CD14-positive monocyte (primary cell): Measurements from ENCODE around the gene THAP12. TPM values are rescaled to one million over a fixed set of nuclear protein-coding genes. Genes with fewer than 3 reads are reported as not detected.
"Not testable (repeated sequence)": the region's sequence is repeated elsewhere in the genome, so short reads cannot be mapped to it uniquely, and the experiment has no call there.

Experiments
- DNase-seq, 3 donors: peaks; one replicate each; pipeline ENCODE4 v3.0.0-alpha.2; 2011 to 2022
- H2AFZ ChIP-seq: 2 replicates; pipeline ENCODE4 v1.6.0; 2012; ENCODE audit warnings: mild to moderate bottlenecking, low read depth, low read length, inconsistent platforms; ENCODE audit not compliant: insufficient read depth, poor library complexity, severe bottlenecking
- H3K27ac ChIP-seq, 2 donors: 1 replicate in 1 of 2; 2 replicates in 1 of 2; pipeline ENCODE4 v1.5.1; 2012 to 2013; ENCODE audit warnings: low read length in 2 of 2, control low read depth in 1 of 2, inconsistent platforms in 1 of 2, low read depth in 1 of 2, mild to moderate bottlenecking in 1 of 2
- H3K27me3 ChIP-seq, 2 donors: one replicate each; pipeline versions ENCODE4 v1.6.0 to v1.6.1; 2011 to 2013; ENCODE audit warnings: low read length in 2 of 2; ENCODE audit not compliant: control insufficient read depth in 2 of 2, insufficient read depth in 2 of 2
- H3K36me3 ChIP-seq, 2 donors: replicated peaks in 1 of 2; 1 replicate in 1 of 2; 2 replicates in 1 of 2; pipeline versions ENCODE4 v1.5.1 to v1.6.1; 2012 to 2013; ENCODE audit warnings: low read length in 2 of 2, control low read depth in 1 of 2, inconsistent platforms in 1 of 2, mild to moderate bottlenecking in 1 of 2; ENCODE audit not compliant: insufficient read depth in 2 of 2, control insufficient read depth in 1 of 2
- H3K4me1 ChIP-seq, 2 donors: 1 replicate in 1 of 2; 2 replicates in 1 of 2; pipeline versions ENCODE4 v1.5.1 to v1.6.1; 2012 to 2013; ENCODE audit warnings: low read length in 2 of 2, control low read depth in 1 of 2, inconsistent platforms in 1 of 2, mild to moderate bottlenecking in 1 of 2, moderate library complexity in 1 of 2; ENCODE audit not compliant: insufficient read depth in 2 of 2, control insufficient read depth in 1 of 2
- H3K4me2 ChIP-seq: replicated peaks from 2 replicates; pipeline ENCODE3; 2012; ENCODE audit warnings: low read length, moderate library complexity, mild to moderate bottlenecking; ENCODE audit not compliant: poor library complexity, severe bottlenecking; ENCODE audit errors: extremely low read depth
- H3K4me3 ChIP-seq, 3 experiments: fragments of 200-600 bp in 1 of 3; sonication (generic) in 1 of 3; replicated peaks in 1 of 3; 1 replicate in 2 of 3; 2 replicates in 1 of 3; pipeline ENCODE4 v1.5.1; 2011 to 2013; ENCODE audit warnings: low read length in 3 of 3, mild to moderate bottlenecking in 3 of 3, control low read depth in 2 of 3, low read depth in 2 of 3, inconsistent platforms in 1 of 3, moderate library complexity in 1 of 3
- H3K79me2 ChIP-seq: 2 replicates; pipeline ENCODE4 v1.6.0; 2012; ENCODE audit warnings: mild to moderate bottlenecking, control low read depth, inconsistent platforms, low read length, moderate library complexity; ENCODE audit not compliant: insufficient read depth
- H3K9ac ChIP-seq: 2 replicates; pipeline ENCODE4 v1.6.0; 2017; ENCODE audit warnings: low read length, mild to moderate bottlenecking; ENCODE audit not compliant: insufficient read depth, poor library complexity, severe bottlenecking
- H3K9me3 ChIP-seq, 2 donors: replicated peaks in 1 of 2; 1 replicate in 1 of 2; 2 replicates in 1 of 2; pipeline versions ENCODE4 v1.5.1 to v1.6.1; 2012 to 2013; ENCODE audit warnings: low read length in 2 of 2, control low read depth in 1 of 2; ENCODE audit not compliant: control insufficient read depth in 1 of 2, insufficient read depth in 1 of 2
- H4K20me1 ChIP-seq: 2 replicates; pipeline ENCODE4 v1.6.0; 2012; ENCODE audit warnings: mild to moderate bottlenecking, low read length, control low read depth, moderate library complexity; ENCODE audit not compliant: insufficient read depth
- H3K27ac Mint-ChIP-seq, 7 donors: one replicate each; pipeline ENCODE4 v1.8.0; 2020; ENCODE audit warnings: mild to moderate bottlenecking in 7 of 7, mixed read lengths in 7 of 7, moderate library complexity in 6 of 7, inconsistent platforms in 2 of 7
- H3K27me3 Mint-ChIP-seq, 3 donors: one replicate each; pipeline ENCODE4 v1.8.0; 2021 to 2022; ENCODE audit warnings: low read depth in 3 of 3, mild to moderate bottlenecking in 3 of 3, mixed read lengths in 3 of 3, moderate library complexity in 3 of 3, inconsistent platforms in 1 of 3
- H3K36me3 Mint-ChIP-seq, 2 donors: one replicate each; pipeline ENCODE4 v1.8.0; 2020; ENCODE audit warnings: mixed read lengths in 2 of 2, inconsistent platforms in 1 of 2, mild to moderate bottlenecking in 1 of 2
- H3K4me1 Mint-ChIP-seq: one replicate; pipeline ENCODE4 v1.8.0; 2020; ENCODE audit warnings: mild to moderate bottlenecking, mixed read lengths
- H3K4me3 Mint-ChIP-seq, 2 donors: one replicate each; pipeline ENCODE4 v1.8.0; 2020; ENCODE audit warnings: mild to moderate bottlenecking in 2 of 2, mixed read lengths in 2 of 2, moderate library complexity in 1 of 2
- H3K9me3 Mint-ChIP-seq, 7 donors: one replicate each; pipeline ENCODE4 v1.8.0; 2020 to 2022; ENCODE audit warnings: mixed read lengths in 7 of 7, mild to moderate bottlenecking in 6 of 7, moderate library complexity in 6 of 7, inconsistent platforms in 2 of 7
- WGBS: methylation state at CpG from one replicate; pipeline ENCODE4 v1.1.5; 2013; ENCODE audit warnings: missing lambda C conversion rate; ENCODE audit not compliant: insufficient coverage; 5-methylcytosine and 5-hydroxymethylcytosine counted together
- intact Hi-C, 2 donors: fragments of 100-400 bp; cut with micrococcal nuclease; formaldehyde crosslinking; loops; one replicate each; pipeline versions ENCODE4 v1.15.0 to v1.15.1; 2023
- polyA plus RNA-seq, 3 donors: library from polyadenylated mRNA; depleted of rRNA in 1 of 3; unstranded in 2 of 3; stranded (reverse) in 1 of 3; fragments of 300-500 nt in 2 of 3; fragments of >200 nt in 1 of 3; fragmentation: Illumina TruSeq in 2 of 3; gene quantifications; 1 replicate in 2 of 3; 2 replicates in 1 of 3; pipeline ENCODE4 v1.2.3, GENCODE V29; 2012 to 2021
- TF ChIP-seq, protein P1 (sequence below): fragments of 200-600 bp; IDR thresholded peaks from one replicate; pipeline ENCODE4 v1.8.0; 2022; ENCODE audit warnings: antibody characterized with exemption, mild to moderate bottlenecking

THAP12 gene
- polyA plus RNA-seq, 3 donors: 18.3 to 22.5 (median 20.0) TPM

DNA sequence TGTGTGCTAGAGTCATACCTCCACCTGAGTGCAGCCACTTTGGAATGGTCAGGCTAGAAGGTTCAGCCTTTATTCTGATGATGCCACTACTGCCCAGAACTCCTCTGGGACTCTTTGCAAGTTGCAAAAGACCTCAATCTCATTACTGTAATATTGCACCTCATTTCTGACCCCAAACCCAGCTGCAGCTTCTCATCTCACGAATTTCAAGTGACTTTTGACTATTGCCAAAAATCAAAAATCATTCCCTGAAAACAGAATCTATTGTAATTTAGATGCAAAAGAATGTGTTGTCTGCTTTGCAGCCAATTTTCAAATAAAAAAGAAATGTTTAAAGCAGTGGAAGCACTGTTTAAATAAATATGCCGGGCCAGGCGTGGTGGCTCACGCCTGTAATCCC lies 25.4 kb upstream of the THAP12 start:
- H3K36me3 Mint-ChIP-seq: no peaks in the 10 kb centered on the region
- no peaks in the 10 kb centered on the region for H4K20me1 ChIP-seq
- 100% methylated on average over 3 of the region's 4 CpGs for WGBS
- H3K4me1 ChIP-seq: no peaks in the 10 kb centered on the region
- no peak overlapping the region for H2AFZ ChIP-seq
- H3K4me1 Mint-ChIP-seq: no peaks in the 10 kb centered on the region
- intact Hi-C loops: no loop called here
- H3K27me3 Mint-ChIP-seq: peaks cover 1 to 5% (median 5%) of the 10 kb centered on the region in 3 donors
- H3K36me3 ChIP-seq: no peaks in the 10 kb centered on the region
- H3K9ac ChIP-seq: no peak overlapping the region
- H3K9me3 Mint-ChIP-seq: no peaks in the 10 kb centered on the region
- TF ChIP-seq, protein P1, sequence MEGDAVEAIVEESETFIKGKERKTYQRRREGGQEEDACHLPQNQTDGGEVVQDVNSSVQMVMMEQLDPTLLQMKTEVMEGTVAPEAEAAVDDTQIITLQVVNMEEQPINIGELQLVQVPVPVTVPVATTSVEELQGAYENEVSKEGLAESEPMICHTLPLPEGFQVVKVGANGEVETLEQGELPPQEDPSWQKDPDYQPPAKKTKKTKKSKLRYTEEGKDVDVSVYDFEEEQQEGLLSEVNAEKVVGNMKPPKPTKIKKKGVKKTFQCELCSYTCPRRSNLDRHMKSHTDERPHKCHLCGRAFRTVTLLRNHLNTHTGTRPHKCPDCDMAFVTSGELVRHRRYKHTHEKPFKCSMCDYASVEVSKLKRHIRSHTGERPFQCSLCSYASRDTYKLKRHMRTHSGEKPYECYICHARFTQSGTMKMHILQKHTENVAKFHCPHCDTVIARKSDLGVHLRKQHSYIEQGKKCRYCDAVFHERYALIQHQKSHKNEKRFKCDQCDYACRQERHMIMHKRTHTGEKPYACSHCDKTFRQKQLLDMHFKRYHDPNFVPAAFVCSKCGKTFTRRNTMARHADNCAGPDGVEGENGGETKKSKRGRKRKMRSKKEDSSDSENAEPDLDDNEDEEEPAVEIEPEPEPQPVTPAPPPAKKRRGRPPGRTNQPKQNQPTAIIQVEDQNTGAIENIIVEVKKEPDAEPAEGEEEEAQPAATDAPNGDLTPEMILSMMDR: no peak
- no peak overlapping the region for H3K27ac Mint-ChIP-seq
- no peak for DNase-seq
- no peak overlapping the region for H3K4me3 Mint-ChIP-seq
- H3K27ac ChIP-seq: no peak overlapping the region
- no peaks in the 10 kb centered on the region for H3K79me2 ChIP-seq
- H3K4me3 ChIP-seq: no peak overlapping the region
- no peaks in the 10 kb centered on the region for H3K27me3 ChIP-seq
- no peaks in the 10 kb centered on the region for H3K9me3 ChIP-seq
- no peak overlapping the region for H3K4me2 ChIP-seq

DNA sequence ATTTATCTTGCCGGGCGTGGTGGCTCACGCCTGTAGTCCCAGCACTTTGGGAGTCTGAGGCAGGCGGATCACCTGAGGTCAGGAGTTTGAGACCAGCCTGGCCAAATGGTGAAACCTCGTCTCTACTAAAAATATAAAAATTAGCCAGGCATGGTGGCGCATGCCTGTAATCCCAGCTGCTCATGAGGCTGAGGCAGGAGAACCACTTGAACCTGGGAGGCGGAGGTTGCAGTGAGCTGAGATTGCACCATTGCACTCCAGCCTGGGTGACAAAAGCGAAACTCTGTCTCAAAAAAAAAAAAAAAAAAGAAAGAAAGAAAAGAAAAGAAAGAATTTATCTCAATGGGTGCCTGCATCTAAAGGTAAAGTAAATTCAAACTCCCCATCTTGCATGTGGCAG lies 20.6 kb upstream of the THAP12 start:
- H3K4me1 ChIP-seq, H3K4me3 ChIP-seq, H3K36me3 ChIP-seq, H3K27me3 ChIP-seq, H3K79me2 ChIP-seq, H3K4me1 Mint-ChIP-seq, DNase-seq, H3K27me3 Mint-ChIP-seq, H3K4me2 ChIP-seq, H3K27ac Mint-ChIP-seq, H3K9me3 Mint-ChIP-seq, H3K4me3 Mint-ChIP-seq, intact Hi-C loops, H3K9me3 ChIP-seq, H4K20me1 ChIP-seq, H3K27ac ChIP-seq, H3K36me3 Mint-ChIP-seq, H2AFZ ChIP-seq, H3K9ac ChIP-seq: not testable (repeated sequence)
- 94% methylated on average over 5 of the region's 8 CpGs for WGBS
